Uterus (tissue), 4 donors: ENCODE results near the gene FGF3. TPM values are rescaled to one million over a fixed set of nuclear protein-coding genes. Genes with fewer than 3 reads are reported as not detected.

ENCODE experiments used
- DNase-seq, 2 donors: peaks; one replicate each; pipeline ENCODE4 v3.0.0-alpha.2; 2019 to 2020
- H3K27ac ChIP-seq, 2 donors: fragments of 200-600 bp; sonication (generic); 1 replicate in 1 of 2; 2 replicates in 1 of 2; pipeline ENCODE4 v1.5.1; 2016 to 2018
- H3K27me3 ChIP-seq, 2 donors: fragments of 200-600 bp; sonication (generic); one replicate each; pipeline ENCODE4 v1.5.1; 2018 to 2019; ENCODE audit warnings: control low read depth in 1 of 2
- H3K36me3 ChIP-seq, 2 donors: fragments of 200-600 bp; sonication (generic); one replicate each; pipeline ENCODE4 v1.5.1; 2019; ENCODE audit warnings: control low read depth in 1 of 2
- H3K4me1 ChIP-seq, 2 donors: fragments of 200-600 bp; sonication (generic); one replicate each; pipeline ENCODE4 v1.5.1; 2018 to 2019; ENCODE audit warnings: control low read depth in 1 of 2
- H3K4me3 ChIP-seq, 2 donors: fragments of 200-600 bp; sonication (generic); 1 replicate in 1 of 2; 2 replicates in 1 of 2; pipeline ENCODE4 v1.5.1; 2018 to 2019; ENCODE audit warnings: mild to moderate bottlenecking in 1 of 2
- H3K9me3 ChIP-seq, 2 donors: fragments of 200-600 bp; sonication (generic); one replicate each; pipeline ENCODE4 v1.5.1; 2019; ENCODE audit warnings: control low read depth in 1 of 2
- CTCF ChIP-seq, 4 experiments: fragments of 200-600 bp in 2 of 4; fragments of 450-650 bp in 2 of 4; sonication (generic) in 2 of 4; IDR thresholded peaks; one replicate each; pipeline ENCODE4 v1.5.1; 2016 to 2019; ENCODE audit warnings: antibody characterized with exemption in 4 of 4, mild to moderate bottlenecking in 2 of 4, moderate library complexity in 1 of 4
- POLR2A ChIP-seq, 2 donors: fragments of 450-650 bp; IDR thresholded peaks; one replicate each; pipeline ENCODE4 v1.6.1; 2016; ENCODE audit warnings: antibody characterized with exemption in 2 of 2, mild to moderate bottlenecking in 1 of 2, moderate library complexity in 1 of 2
- intact Hi-C: fragments of 100-400 bp; cut with DNase I; formaldehyde crosslinking; loops from one replicate; pipeline ENCODE4 v1.15.1; 2023; ENCODE audit warnings: low total_unique reads
- total RNA-seq, 4 donors: library from RNA; depleted of rRNA in 3 of 4; stranded (reverse); fragments of >200 nt in 3 of 4; gene quantifications; one replicate each; pipeline versions ENCODE4 v1.1.0 to v1.2.4, GENCODE V29; 2014 to 2023
- donor health status: DM: yes; HTN: yes; CAD: no.

FGF3 gene
- total RNA-seq, 4 donors from 2014 or later = not detected

DNA sequence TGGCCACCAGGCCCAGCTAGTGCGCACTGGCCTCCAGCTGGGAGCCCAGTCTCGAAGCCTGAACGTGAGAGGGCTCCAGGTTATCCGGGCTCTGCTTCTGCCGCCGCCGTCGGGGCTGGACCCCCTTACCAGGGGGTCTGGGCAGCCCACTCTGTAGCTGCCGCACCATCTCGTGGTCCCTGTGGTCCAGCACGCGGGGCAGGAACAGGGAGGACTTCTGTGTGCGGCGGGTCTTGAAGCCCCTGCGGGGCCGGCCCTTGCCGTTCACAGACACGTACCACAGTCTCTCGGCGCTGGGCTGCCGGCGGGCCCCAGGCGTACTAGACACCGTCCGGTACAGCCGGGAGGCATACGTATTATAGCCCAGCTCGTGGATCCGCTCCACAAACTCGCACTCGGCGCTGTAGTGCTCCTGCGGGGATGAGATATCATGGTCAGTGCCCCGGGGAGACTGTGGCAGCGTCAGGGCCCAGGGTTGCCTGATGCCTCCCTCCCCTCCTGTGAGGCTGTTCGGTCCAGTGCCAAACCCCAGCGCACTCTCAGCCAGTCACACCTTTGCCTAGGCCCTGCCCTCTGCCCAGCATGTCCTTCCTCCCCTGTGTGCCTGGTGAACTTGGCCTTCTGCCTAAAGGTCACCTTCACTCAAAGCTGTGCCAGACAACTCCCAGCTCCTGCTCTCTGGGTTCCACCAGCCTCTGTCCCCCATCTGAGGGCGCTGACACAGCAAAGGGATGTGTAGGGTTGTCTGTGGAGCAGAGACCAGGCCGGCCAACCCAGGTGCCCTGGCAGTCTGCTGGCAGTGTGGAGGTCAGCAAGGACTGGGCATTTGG lies 8.7 kb downstream of the FGF3 start:
- Histone ChIP-seq H3K4me1 (no peaks in the 10 kb centered on the region), H3K36me3 (no peaks in the 10 kb centered on the region), H3K27ac (no peak overlapping the region), H3K27me3 (no peaks in the 10 kb centered on the region), H3K4me3 (no peak overlapping the region), H3K9me3 (no peaks in the 10 kb centered on the region)
- TF ChIP-seq POLR2A (IDR thresholded peaks at IDR 0.05) (no peak), CTCF (IDR thresholded peaks at IDR 0.05) (no peak)
- no peak for DNase-seq
- intact Hi-C loops = no loop called here

DNA sequence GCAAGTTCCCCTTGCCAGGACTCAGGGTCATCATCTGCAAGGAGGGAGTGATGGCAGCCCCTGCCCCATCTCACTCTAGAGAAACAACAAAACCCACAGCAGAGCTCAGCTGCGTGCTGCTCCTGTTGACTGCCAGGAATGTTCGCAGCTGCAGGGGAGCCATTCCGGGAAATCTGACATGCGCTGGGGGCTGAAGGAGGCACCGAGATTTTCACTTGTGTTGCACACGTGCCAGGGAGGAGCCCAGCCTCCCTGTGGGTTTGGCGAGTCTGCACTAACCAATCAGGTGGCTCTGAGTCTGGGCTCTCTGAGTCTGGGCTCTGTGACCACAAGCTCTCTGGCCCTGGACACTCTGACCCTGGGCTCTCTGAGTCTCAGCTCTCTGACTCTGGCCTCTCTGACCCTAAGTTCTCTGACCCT lies 10.5 kb downstream of the FGF3 start:
- intact Hi-C loops = no loop called here
- Histone ChIP-seq H3K4me1 (no peaks in the 10 kb centered on the region), H3K9me3 (no peaks in the 10 kb centered on the region), H3K4me3 (no peak overlapping the region), H3K36me3 (no peaks in the 10 kb centered on the region), H3K27ac (no peak overlapping the region), H3K27me3 (no peaks in the 10 kb centered on the region)
- no peak for TF ChIP-seq CTCF (IDR thresholded peaks at IDR 0.05)
- TF ChIP-seq POLR2A (IDR thresholded peaks at IDR 0.05) = no peak
- no peak for DNase-seq

DNA sequence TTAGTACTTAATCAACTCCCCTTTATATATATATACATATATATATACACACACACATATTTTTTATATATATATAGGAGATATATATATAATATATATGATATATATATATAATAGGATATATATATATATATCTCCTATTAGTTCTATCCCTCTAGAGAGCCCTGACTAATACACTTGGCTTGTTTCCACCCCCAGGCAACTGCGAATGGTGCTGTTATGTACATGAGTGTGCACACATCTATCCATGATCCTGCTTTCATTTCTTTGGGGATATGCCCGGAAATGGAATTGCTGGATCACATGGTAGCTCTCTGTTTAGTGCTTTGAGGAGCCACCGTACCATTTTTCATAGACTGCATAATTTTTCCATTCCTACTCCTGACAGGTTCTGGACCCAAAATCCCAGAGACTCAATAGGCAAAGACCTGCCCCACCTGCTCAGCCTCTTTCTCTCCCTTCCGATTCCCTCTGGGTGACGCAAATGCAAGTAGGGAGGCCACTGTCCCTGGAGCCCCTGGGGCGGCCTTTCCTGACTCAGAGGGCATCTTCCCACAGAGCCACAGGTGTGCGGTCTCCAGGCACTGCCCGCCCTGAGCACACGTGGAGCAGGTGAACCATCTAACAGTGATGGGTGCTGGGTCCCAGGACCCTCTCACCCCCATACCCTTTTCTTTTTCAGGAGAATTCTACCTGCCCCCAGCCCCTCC lies 12.0 kb downstream of the FGF3 start:
- H3K27me3 ChIP-seq = no peaks in the 10 kb centered on the region
- H3K4me3 ChIP-seq = no peak overlapping the region
- H3K27ac ChIP-seq = no peak overlapping the region
- H3K9me3 ChIP-seq = no peaks in the 10 kb centered on the region
- no peaks in the 10 kb centered on the region for H3K36me3 ChIP-seq
- TF ChIP-seq CTCF (IDR thresholded peaks at IDR 0.05) = no peak
- no peak for TF ChIP-seq POLR2A (IDR thresholded peaks at IDR 0.05)
- DNase-seq = no peak
- intact Hi-C loops = no loop called here
- no peaks in the 10 kb centered on the region for H3K4me1 ChIP-seq

DNA sequence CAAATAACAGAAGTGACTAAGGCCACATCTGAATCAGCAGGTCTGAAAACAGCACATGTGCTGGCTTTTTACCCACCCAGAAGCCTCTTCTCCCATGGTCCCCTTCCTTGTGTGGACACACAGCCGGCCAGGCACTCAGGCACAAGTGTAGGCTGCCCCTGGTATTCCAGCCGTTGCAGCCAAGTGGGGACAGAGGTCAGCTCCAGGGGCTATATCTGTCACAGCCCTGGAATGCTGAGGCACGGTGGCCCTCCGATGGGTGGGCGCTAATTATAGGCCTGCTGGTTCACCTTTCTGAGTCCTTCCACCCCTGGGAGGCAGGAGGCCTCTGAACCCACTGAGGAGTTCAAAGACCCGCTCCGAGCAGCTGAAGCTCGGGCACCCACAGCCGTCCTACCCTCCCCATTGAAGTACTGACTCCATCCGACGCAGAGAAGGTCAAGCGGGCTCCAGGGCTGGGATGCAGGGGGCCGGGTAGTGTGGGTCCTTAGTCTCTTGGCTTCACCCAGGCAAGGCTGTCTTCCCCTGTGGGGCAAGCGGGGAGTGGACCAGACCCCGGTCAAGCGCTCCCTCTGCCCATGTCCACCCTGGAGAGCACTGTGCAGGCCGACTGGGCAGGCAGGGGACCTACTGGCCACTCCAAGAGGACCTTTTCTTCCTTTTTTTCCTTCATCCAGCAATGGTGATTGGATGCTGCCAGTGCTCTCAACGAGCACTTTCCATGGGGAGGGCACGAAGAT lies 14.3 kb downstream of the FGF3 start:
- H3K9me3 ChIP-seq = no peaks in the 10 kb centered on the region
- H3K36me3 ChIP-seq = no peaks in the 10 kb centered on the region
- H3K27ac ChIP-seq = no peak overlapping the region
- H3K4me3 ChIP-seq = no peak overlapping the region
- DNase-seq = no peak
- no peaks in the 10 kb centered on the region for H3K27me3 ChIP-seq
- intact Hi-C loops = no loop called here
- TF ChIP-seq CTCF (IDR thresholded peaks at IDR 0.05) = no peak
- TF ChIP-seq POLR2A (IDR thresholded peaks at IDR 0.05) = no peak
- H3K4me1 ChIP-seq = no peaks in the 10 kb centered on the region
